DMS79 (cell line): ENCODE results near the gene SIK2.
"Not testable (repeated sequence)": the region's sequence is repeated elsewhere in the genome, so short reads cannot be mapped to it uniquely, and the experiment has no call there.

Experiments
- DNase-seq: peaks from one replicate; lab custom pipeline; 2025; lab: John Stamatoyannopoulos, UW

SIK2 gene

DNA sequence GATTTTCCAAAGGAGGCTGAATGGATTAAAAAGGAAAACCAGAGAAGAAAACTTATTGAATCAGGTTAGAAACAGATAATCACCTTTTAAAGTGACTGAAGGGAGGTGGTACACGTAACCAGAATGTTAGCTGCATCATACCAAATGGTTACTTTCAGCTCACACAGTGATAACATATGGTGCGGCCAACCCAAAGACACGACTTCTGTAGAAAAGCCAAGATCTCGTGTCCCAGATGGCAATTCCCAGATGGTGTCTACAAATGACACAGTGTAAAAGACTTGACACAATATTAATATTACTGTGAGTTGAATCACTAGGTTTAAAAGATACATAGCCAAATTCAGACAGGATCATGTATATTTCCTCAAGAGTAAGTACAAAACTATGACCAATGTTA is 158.8 kb downstream of the SIK2 start:
- no peak for DNase-seq

DNA sequence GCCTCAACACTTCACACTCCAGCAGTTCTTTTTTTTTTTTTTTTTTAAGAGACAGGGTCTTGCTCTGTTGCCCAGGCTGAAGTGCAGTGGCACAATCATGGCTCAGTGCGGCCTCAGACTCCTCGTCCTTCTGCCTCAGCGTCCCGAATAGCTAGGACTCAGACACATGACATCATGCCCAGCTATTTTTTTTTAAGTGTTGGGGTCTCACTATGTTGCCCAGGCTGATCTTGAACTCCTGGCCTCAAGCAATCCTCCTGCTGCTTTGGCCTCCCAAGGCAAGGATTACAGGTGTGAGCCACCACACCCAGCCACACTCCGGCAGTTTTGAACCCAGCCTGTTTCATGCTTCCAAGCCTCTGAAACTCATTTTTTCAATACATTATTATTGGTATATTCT is 160.3 kb downstream of the SIK2 start:
- DNase-seq, result no peak

DNA sequence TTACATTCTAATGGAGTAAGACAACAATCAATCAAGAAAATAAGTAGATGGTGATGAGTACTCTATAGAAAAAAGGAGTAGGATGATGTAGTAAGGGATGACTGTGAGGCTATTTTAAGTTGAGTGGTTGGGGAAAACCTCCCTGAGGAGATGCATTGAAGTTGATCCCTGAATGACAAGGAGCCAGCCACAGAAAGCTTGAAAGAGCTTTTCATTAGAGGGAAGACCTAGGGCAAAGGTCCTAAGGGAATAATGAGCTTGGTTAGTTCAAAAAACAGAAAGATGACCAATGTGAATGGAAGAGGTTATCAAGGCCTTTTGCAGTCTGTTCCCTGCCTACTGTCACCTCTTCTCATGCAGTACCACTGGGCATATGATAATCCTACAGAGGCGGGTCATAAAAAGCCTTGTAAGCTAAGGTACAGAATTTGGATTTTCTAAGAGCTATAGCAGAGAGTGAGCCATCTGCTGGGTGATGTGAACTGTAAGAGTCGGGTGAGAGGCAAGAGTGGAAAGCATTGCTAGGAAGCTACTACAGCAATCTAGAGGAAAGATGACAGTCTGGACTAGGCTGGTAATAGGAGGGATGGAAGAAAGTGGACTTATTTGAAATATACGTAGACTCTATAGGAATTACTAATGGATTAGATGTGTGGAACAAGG is 160.9 kb downstream of the SIK2 start:
- no peak for DNase-seq

DNA sequence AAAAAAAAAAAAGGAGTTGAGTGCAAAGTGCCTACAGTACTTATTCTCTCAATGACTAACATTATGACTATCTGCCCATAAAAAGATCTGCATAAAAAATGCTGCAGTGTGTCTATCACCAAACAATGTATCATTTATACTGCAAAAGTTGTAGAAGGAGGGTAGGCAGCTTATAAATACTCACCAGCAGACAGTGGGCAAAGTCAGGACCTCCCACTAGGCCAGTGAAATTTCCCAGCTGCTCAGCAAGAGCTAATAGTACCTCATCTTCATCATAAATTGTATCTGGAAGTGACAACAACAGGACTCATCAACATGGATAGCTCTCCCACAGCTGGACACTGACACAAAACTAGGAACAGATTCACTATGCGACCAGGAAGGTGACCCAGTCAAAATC is 162.4 kb downstream of the SIK2 start:
- DNase-seq, result no peak

DNA sequence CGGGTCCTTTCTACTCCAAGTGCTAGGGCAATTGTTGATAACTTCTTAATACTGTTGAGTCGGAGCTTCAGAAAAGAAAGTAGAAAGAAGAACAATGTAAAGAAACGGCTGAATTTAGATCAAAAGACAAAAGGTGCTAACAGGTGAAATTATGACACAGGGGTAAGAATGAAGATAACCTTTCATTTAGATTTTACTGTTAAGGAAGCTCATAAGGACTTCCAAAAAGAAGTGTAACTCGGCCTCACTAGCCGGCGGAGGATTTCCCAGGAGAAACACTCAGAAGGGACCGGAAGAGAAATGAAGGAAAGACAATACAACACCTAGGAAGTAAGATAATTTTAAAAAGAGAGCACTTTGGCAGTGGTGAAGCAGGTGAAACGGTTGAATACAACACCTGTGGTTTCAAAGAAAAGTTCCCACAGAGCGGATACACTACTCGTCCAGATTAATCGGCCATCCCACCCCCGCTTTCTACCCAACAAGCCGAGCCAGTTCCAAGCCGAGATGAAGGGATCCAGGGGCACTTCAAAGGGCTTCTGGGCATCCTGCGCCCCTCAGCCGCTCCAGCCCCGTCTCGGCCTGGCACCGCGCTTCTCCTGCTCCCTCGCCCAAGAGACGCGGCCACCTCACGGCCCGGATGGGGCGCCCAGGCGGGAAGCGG is 163.2 kb downstream of the SIK2 start:
- no peak for DNase-seq

DNA sequence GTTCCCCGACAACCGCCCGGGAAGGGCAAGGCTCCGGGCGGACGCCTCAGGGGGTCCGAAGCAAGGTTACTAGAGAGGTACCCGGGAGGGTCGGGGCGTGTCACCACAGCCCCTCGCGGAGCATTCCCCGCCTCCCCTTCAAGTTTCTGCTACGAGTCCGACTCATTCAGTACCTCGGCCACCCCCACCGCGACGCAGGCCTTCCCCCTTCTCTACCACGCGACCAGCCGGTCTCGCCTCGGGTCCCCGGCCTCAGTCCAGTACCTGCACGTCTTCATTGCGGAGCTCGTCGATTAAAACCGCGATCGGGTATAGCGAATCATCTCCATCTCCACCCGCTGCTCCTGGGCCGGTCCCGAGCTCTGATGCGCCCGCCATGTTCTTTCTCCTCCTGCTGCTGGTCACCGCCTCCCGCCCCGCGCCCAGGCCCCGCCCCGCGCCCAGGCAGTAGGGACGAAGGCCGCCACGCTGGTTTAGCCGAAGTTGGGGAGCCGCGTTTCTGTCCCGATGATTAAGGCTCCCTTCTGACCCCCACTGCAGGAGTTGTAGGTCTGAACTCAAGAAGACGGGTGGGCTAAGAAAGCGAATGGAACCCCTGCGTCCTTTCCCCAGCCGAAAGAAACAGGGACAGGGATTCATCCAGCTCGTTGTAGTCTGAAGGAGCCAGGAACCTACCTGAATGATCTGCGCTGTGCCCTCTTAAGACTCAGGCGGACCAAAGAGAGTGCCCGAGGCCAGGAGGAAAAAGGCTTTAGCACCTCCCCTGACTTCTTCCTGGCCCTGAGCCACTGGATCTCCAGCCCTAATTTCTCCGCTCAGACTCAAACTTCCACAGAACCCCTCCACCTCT is 164.0 kb downstream of the SIK2 start, which contains the start of gene PPP2R1B:
Gene PPP2R1B, minus strand, starts transcription at position 406 of the 850 bp plus-strand sequence. Its CDS starts 28 bp downstream, at position 378.
- peak; percentile 79 for DNase-seq

DNA sequence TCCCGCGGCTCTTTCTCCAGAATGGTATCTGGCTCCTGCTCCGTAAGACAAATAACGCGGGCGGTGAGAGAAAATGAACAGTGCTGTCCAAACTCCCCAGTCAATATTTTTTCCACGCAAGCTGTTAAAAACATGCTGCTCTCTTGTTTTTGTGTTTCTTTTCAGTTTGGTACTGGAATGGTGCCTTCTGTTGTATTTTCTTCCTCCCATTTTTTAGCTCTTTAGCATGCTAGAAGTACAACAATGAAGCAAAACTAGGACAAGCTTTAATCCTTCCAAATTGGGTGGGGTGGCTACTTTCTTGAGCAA is 164.5 kb downstream of the SIK2 start:
- no peak for DNase-seq

DNA sequence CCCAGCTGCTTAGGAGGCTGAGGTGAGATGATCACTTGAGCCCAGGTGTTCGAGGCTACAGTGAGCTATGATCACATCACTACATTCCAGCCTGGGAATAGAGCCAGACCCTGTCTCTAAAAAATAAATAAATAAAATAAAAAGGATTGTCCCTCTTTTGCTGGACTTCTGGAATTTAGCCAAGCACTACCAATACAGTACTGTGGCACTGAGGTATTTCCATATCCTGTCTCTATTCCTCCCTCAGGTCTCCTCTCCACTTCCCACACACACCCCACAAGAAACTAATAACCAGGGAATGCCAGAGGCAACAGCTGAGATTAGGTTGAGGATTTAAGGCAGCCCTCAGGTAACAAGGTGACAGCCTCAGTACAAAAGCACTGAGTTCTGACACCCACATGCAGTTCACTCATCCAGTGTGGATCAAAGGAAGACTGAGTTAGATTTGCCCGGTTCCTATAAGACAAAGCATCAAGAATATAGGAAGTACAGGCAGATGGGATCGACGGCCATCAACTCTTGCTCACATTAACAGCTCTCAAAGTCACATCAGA is 168.4 kb downstream of the SIK2 start:
- DNase-seq, result peak; percentile 36

DNA sequence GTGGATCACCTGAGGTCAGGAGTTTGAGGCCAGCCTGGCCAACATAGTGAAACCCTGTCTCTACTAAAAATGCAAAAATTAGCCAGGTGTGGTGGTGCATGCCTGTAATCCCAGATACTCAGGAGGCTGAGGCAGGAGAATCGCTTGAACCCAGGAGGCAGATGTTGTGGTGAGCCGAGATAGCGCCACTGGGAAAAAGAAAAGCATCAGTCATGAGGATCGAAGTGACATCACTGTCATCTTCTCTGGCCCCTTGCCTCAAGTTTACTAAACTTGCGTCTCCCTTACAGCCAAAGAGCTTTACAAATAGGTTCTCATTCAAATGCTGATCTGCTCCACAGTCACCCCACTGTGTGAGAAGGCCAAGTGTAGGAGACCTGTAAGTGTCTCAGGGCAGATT is 169.0 kb downstream of the SIK2 start:
- not testable (repeated sequence) for DNase-seq

DNA sequence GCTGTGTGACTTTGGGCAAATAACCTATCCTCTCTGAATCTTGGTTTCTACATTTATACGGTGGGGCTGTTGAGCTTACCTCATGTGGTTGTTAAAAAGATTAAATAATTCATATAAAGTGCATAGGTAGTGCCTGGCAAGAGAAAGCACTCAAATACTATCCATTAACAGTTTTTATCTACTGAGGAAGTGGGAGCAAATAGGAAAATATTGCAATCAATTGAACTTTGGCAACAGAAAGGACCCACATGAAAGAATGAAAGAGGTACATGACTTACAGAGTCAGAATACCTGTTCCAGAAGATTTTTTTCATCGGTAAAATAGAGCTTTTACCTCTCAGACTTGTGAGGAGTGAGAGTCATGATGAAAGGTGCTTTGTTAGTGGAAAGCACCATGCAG is 170.3 kb downstream of the SIK2 start:
- no peak for DNase-seq

DNA sequence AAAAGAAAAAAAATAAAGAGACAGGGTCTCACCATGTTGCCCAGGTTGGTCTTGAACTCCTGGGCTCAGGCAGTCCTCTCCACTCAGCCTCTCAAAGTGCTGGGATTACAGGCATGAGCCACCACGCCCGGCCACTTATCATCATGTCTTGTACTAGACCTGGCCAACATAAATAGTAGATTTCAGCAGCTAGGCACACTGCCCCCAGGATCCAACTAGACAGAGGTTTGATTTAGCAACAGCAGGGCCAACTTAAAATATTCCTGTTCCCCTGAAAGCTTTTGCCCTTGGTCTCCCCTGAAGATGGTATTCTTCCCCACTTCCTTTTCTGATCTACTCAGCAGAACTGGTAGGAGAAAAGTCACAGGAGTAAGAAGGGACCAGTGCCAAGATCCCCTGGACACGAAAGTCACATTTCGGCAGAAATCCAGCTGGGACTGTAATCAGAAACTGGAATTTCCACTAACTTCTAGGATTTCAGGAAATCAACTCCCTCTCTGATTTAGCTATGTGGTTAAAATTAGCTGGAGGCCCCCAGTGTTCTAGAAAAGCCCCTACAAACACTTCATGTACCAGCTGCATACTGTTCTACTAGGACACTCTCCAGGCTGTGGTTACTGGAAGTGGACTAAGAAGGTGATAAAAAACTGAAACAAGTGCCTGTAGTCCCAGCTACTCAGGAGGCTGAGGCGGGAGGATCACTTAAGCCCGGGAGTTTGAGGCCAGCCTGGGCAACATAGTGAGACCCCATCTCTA is 172.9 kb downstream of the SIK2 start:
- no peak for DNase-seq

DNA sequence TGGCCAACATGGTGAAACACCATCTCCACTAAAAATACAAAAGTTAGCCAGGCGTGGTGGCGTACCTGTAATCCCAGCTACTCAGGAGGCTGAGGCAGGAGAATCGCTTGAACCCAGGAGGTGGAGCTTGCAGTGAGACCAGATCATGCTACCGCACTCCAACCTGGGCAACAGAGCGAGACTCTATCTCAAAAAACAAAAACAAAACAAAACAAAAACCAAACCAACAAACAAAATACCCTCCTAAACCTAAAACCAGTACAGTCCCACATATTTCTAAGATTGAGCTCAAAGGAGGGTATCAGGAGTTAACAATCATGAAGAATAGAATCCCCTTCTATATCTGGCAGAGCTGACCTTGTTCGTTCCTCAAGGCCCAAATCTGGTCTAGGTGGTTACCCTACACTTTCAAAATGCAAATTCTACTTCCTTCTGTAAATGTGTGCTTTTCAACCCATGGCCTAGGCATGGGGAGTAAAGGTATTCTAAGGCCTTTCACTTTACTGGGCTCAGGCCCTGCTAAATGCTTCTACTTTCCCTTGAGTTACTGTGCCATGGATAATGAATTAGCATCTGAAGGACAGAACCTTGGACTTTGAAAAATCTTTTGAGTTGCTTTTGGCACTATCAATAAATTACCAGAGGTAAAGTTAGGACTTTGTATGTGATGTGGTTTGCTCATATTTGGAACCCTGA is 174.3 kb downstream of the SIK2 start:
- DNase-seq, result no peak

DNA sequence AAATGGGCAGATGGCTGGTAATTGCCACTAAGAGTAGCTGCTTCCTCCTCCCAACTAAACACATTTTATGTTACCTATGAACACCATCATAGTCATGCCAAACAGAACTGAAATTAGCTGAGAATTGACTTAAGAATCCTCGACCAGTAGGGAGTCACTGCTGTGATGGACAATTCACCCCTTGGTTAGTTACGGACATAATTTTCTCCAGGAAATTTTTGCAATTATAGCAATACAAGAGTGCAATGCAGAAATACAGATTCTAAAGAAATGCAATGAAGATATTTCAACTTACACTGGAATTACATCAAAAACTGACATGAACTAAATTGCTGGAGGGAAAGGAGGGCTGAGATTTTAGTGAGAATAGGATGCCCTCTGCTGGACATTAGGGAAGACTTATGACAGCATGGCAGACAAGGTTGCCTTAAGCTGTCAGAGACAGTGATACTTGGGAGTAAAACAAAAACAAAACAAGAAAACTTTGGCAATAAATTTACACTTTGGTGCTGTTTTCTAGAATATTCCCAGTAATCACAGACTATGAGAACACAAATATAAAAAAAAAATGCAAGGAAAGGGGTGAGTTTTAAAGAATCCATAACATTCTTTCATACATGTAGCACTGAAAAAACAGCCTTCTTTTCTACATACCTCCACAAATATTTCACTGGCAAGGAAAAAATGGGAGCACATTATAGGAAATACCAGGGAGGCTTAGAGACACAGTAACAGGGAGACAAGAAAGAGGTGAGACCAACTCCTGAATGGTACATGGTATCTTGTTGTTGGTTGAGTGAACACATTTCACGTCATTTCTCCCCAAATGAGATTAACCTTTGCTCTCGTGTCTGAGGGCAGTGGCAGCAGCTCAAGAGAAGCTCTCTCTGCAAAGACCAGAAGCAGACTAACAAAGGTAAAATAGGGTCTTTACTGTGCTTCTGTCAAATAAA is 175.1 kb downstream of the SIK2 start:
- peak; percentile 68 for DNase-seq

DNA sequence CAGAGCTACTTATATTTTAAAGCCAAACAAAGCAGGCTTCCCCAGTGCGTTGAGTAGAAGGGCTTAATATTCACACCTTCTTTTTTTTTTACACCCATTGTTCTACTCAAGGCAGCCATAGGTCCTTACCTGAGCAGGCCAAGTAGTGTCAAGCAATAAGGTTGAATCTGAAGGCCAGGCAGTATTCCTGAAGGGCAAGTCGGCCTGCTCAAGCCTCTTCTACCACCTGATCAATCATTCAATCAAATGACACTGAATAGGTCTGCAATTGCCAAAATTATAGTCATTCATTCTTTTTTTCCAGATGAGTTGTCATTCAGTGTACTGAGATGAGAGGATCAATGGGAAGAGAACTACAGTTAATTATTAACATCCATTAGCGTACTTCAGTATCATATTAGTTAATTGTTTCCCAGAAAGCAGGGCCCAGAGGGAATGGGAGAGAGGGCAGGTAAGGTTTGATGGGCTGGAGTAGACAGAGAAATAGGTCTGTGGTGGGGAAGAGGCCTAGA is 175.9 kb downstream of the SIK2 start:
- no peak for DNase-seq

DNA sequence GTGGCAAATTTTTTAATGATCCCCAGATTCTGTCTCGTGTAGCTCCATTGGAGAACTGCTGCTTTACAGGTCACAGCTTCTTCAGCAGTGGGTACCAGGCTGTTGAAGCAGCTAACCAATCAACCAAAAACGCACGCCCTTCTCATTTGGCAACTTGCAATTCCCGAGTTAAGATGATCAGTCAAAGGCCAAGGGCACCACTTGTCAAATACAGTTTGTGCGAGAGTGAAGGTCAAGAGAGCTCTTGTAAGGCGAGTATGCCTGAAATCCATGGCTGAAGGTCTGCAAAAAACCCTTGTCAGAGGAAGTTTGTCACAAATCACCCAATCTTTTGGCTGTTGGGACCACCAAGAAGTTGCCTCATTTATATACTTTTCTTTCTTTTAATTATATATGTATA is 176.9 kb downstream of the SIK2 start:
- DNase-seq, result no peak
